ENCODE measurements around the gene ITIH4.

DNA sequence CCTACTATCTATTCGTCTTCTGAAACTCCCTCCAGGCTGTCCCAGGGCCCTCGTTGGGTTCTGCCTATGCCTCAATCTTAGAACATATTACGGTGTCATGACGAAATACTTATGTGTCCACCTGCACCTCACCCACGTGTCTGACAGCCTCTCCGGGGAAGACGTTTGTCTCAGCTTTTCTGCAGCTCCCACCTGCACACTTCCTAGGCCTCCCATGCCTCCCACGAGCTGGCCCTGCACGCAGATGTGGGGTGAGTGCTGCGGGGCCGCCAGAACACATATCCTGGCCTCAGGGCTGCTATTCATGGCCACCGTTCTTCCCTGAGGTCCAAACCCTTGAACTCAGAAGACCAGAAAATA lies 11.5 kb upstream of the ITIH4 start:
- TF ChIP-seq EZH2phosphoT487 (IDR thresholded peaks at IDR 0.05; ENCODE audit: borderline replicate concordance, low read length), result no peak
- TF ChIP-seq, protein P1, sequence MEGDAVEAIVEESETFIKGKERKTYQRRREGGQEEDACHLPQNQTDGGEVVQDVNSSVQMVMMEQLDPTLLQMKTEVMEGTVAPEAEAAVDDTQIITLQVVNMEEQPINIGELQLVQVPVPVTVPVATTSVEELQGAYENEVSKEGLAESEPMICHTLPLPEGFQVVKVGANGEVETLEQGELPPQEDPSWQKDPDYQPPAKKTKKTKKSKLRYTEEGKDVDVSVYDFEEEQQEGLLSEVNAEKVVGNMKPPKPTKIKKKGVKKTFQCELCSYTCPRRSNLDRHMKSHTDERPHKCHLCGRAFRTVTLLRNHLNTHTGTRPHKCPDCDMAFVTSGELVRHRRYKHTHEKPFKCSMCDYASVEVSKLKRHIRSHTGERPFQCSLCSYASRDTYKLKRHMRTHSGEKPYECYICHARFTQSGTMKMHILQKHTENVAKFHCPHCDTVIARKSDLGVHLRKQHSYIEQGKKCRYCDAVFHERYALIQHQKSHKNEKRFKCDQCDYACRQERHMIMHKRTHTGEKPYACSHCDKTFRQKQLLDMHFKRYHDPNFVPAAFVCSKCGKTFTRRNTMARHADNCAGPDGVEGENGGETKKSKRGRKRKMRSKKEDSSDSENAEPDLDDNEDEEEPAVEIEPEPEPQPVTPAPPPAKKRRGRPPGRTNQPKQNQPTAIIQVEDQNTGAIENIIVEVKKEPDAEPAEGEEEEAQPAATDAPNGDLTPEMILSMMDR (conservative IDR thresholded peaks at IDR 0.05; ENCODE audit: low read depth, low read length), result no peak

Data from PC-3 (cell line).